ENCODE results near the gene FAT1.

FAT1 gene

GRCh38 chr4:186722796-186723291 is 812 bp downstream of the FAT1 start:
- DNase-seq = no peak

GRCh38 chr4:186719925-186720694 is 3.5 kb downstream of the FAT1 start:
- no peak for DNase-seq

- DNase-seq = no peak
Observed at GRCh38 chr4:186717556-186717955, 6.1 kb downstream of the FAT1 start.

GRCh38 chr4:186715077-186715476 is 8.6 kb downstream of the FAT1 start:
- no peak for DNase-seq

GRCh38 chr4:186714006-186714675 is 9.5 kb downstream of the FAT1 start:
- DNase-seq = no peak

GRCh38 chr4:186712690-186713089 is 11.0 kb downstream of the FAT1 start:
- no peak for DNase-seq

- no peak for DNase-seq
Observed at GRCh38 chr4:186710521-186711119, 13.0 kb downstream of the FAT1 start.

GRCh38 chr4:186709517-186709916 is 14.1 kb downstream of the FAT1 start:
- no peak for DNase-seq

- DNase-seq = no peak
Observed at GRCh38 chr4:186708554-186708953, 15.1 kb downstream of the FAT1 start.

- no peak for DNase-seq
Observed at GRCh38 chr4:186707996-186708395, 15.7 kb downstream of the FAT1 start.

GRCh38 chr4:186707574-186707973 is 16.1 kb downstream of the FAT1 start:
- DNase-seq = no peak

GRCh38 chr4:186704057-186704456 is 19.6 kb downstream of the FAT1 start:
- no peak for DNase-seq

- no peak for DNase-seq
Observed at GRCh38 chr4:186703510-186703909, 20.1 kb downstream of the FAT1 start.

GRCh38 chr4:186702940-186703339 is 20.7 kb downstream of the FAT1 start:
- DNase-seq = no peak

- no peak for DNase-seq
Observed at GRCh38 chr4:186702297-186702696, 21.4 kb downstream of the FAT1 start.

- no peak for DNase-seq
Observed at GRCh38 chr4:186701788-186702187, 21.9 kb downstream of the FAT1 start.

GRCh38 chr4:186701273-186701672 is 22.4 kb downstream of the FAT1 start:
- DNase-seq = no peak

GRCh38 chr4:186700746-186701145 is 22.9 kb downstream of the FAT1 start:
- DNase-seq = no peak

- DNase-seq = no peak
Observed at GRCh38 chr4:186699881-186700397, 23.7 kb downstream of the FAT1 start.

- DNase-seq = peak; percentile 69
Observed at GRCh38 chr4:186699298-186699697, 24.4 kb downstream of the FAT1 start.

GRCh38 chr4:186698525-186698924 is 25.1 kb downstream of the FAT1 start:
- no peak for DNase-seq

GRCh38 chr4:186698028-186698427 is 25.6 kb downstream of the FAT1 start:
- DNase-seq = no peak

GRCh38 chr4:186695392-186695791 is 28.3 kb downstream of the FAT1 start:
- peak; percentile 11 for DNase-seq

GRCh38 chr4:186693894-186694293 is 29.8 kb downstream of the FAT1 start:
- DNase-seq = no peak

All from NCI-H1105 (cell line).